SK-N-MC (cell line): ENCODE measurements around the gene CRYL1.
A peak's percentile ranks its signal among the peaks of the same experiment; 100 is the strongest.

Source experiments
- DNase-seq: peaks from one replicate; pipeline ENCODE4 v3.0.0-alpha.2; 2011; ENCODE audit warnings: low read depth, low spot score
- H3K27ac ChIP-seq: fragments of 200-600 bp; sonication (generic); 2 replicates; pipeline ENCODE4 v1.5.1; 2016; ENCODE audit warnings: mixed run types
- H3K36me3 ChIP-seq: fragments of 200-600 bp; sonication (generic); 2 replicates; pipeline ENCODE4 v1.6.1; 2017; ENCODE audit warnings: antibody characterized with exemption, low read length, mixed read lengths; ENCODE audit not compliant: insufficient read depth
- H3K4me3 ChIP-seq: fragments of 200-600 bp; sonication (generic); 2 replicates; pipeline ENCODE4 v1.5.1; 2016
- H3K9ac ChIP-seq: fragments of 200-600 bp; sonication (generic); 2 replicates; pipeline ENCODE4 v1.8.0; 2017; ENCODE audit warnings: mixed run types, mixed read lengths; ENCODE audit not compliant: insufficient read length
- H3K9me3 ChIP-seq: fragments of 200-600 bp; sonication (generic); 2 replicates; pipeline ENCODE4 v1.6.1; 2017; ENCODE audit warnings: low read depth, mild to moderate bottlenecking, antibody characterized with exemption, low read length, moderate library complexity, mixed read lengths
- EZH2 ChIP-seq: fragments of 200-600 bp; sonication (generic); IDR thresholded peaks from one replicate; pipeline ENCODE4 v1.6.1; 2017; ENCODE audit warnings: antibody characterized with exemption
- FOXP2 ChIP-seq: optimal IDR thresholded peaks from 2 replicates; pipeline ENCODE3; 2011; ENCODE audit warnings: mild to moderate bottlenecking, moderate library complexity; ENCODE audit not compliant: insufficient read depth; ENCODE audit errors: extremely low read length, control extremely low read depth
- POLR2AphosphoS5 ChIP-seq: IDR thresholded peaks from 2 replicates; pipeline ENCODE4 v1.6.1; 2012; ENCODE audit warnings: mild to moderate bottlenecking, low read depth, low read length, borderline replicate concordance

Gene CRYL1

GRCh38 chr13:20518660-20519100 lies 7.0 kb downstream of the CRYL1 start:
- no peak overlapping the region for H3K9ac ChIP-seq
- H3K36me3 ChIP-seq = no peaks in the 10 kb centered on the region
- no peak for DNase-seq
- no peak overlapping the region for H3K27ac ChIP-seq
- H3K4me3 ChIP-seq = no peak overlapping the region
- no peaks in the 10 kb centered on the region for H3K9me3 ChIP-seq
- TF ChIP-seq FOXP2 (no peak), POLR2AphosphoS5 (no peak), EZH2 (no peak)

GRCh38 chr13:20514866-20515265 lies 10.8 kb downstream of the CRYL1 start:
- TF ChIP-seq FOXP2 = no peak
- no peak for TF ChIP-seq EZH2
- no peak for TF ChIP-seq POLR2AphosphoS5
- no peak overlapping the region for H3K4me3 ChIP-seq
- no peak overlapping the region for H3K9ac ChIP-seq
- peaks cover 2% of the 10 kb centered on the region; the same call in 1 of the 2 replicates for H3K36me3 ChIP-seq
- no peaks in the 10 kb centered on the region for H3K9me3 ChIP-seq
- no peak for DNase-seq
- no peak overlapping the region for H3K27ac ChIP-seq

- no peak for TF ChIP-seq EZH2
- TF ChIP-seq FOXP2 = no peak
- TF ChIP-seq POLR2AphosphoS5 = no peak
- Histone ChIP-seq H3K36me3 (peaks cover 2% of the 10 kb centered on the region; the same call in 1 of the 2 replicates), H3K27ac (no peak overlapping the region), H3K9ac (no peak overlapping the region), H3K4me3 (no peak overlapping the region), H3K9me3 (no peaks in the 10 kb centered on the region)
- no peak for DNase-seq
Measured at GRCh38 chr13:20513466-20513995, 12.1 kb downstream of the CRYL1 start.

- Histone ChIP-seq H3K9ac (no peak overlapping the region), H3K36me3 (peaks cover 2% of the 10 kb centered on the region; the same call in 1 of the 2 replicates), H3K27ac (peak overlapping the region; percentile 19; the same call in 1 of the 2 replicates), H3K4me3 (peak overlapping the region; percentile 6), H3K9me3 (no peaks in the 10 kb centered on the region)
- peak; percentile 58 for TF ChIP-seq FOXP2
- TF ChIP-seq EZH2 = no peak
- peak; percentile 45 for DNase-seq
Measured at GRCh38 chr13:20512042-20512683, 13.5 kb downstream of the CRYL1 start.

GRCh38 chr13:20506696-20507095 lies 19.0 kb downstream of the CRYL1 start:
- DNase-seq = no peak
- TF ChIP-seq EZH2 = no peak
- no peak for TF ChIP-seq POLR2AphosphoS5
- no peak for TF ChIP-seq FOXP2
- Histone ChIP-seq H3K9ac (no peak overlapping the region), H3K27ac (no peak overlapping the region), H3K4me3 (no peak overlapping the region), H3K36me3 (peaks cover 2% of the 10 kb centered on the region; the same call in 1 of the 2 replicates), H3K9me3 (no peaks in the 10 kb centered on the region)

GRCh38 chr13:20505405-20506366 lies 20.0 kb downstream of the CRYL1 start:
- no peak for TF ChIP-seq FOXP2
- Histone ChIP-seq H3K9me3 (no peaks in the 10 kb centered on the region), H3K27ac (no peak overlapping the region), H3K4me3 (no peak overlapping the region), H3K36me3 (no peaks in the 10 kb centered on the region), H3K9ac (no peak overlapping the region)
- no peak for DNase-seq

GRCh38 chr13:20503088-20504083 lies 22.3 kb downstream of the CRYL1 start:
- TF ChIP-seq EZH2 = no peak
- Histone ChIP-seq H3K36me3 (no peaks in the 10 kb centered on the region), H3K4me3 (no peak overlapping the region), H3K9me3 (peaks cover 4% of the 10 kb centered on the region), H3K27ac (no peak overlapping the region), H3K9ac (no peak overlapping the region)
- no peak for DNase-seq

GRCh38 chr13:20501592-20501991 lies 24.1 kb downstream of the CRYL1 start:
- Histone ChIP-seq H3K27ac (no peak overlapping the region), H3K9ac (no peak overlapping the region), H3K9me3 (peaks cover 4% of the 10 kb centered on the region), H3K36me3 (no peaks in the 10 kb centered on the region), H3K4me3 (no peak overlapping the region)
- TF ChIP-seq FOXP2 = no peak
- TF ChIP-seq EZH2 = no peak
- no peak for TF ChIP-seq POLR2AphosphoS5
- DNase-seq = no peak
